Gastroesophageal sphincter (tissue), 4 donors: ENCODE results near the gene DENR. TPM values are rescaled to one million over a fixed set of nuclear protein-coding genes. Genes with fewer than 3 reads are reported as not detected.

Experiments
- ATAC-seq: fragments of 150-250 bp; one replicate; pipeline ENCODE4 v1.9.1; 2016; ENCODE audit warnings: mild to moderate bottlenecking, moderate library complexity
- H3K27ac ChIP-seq, 4 donors: fragments of 200-600 bp; sonication (generic) in 3 of 4; 1 replicate in 3 of 4; 2 replicates in 1 of 4; pipeline ENCODE4 v1.5.1; 2016 to 2019
- H3K27me3 ChIP-seq: fragments of 200-600 bp; sonication (generic); one replicate; pipeline ENCODE4 v1.5.1; 2019
- H3K36me3 ChIP-seq, 2 donors: fragments of 200-600 bp; sonication (generic); one replicate each; pipeline ENCODE4 v1.5.1; 2019; ENCODE audit warnings: control low read depth in 1 of 2
- H3K4me1 ChIP-seq, 3 donors: fragments of 200-600 bp; sonication (generic); 1 replicate in 2 of 3; 2 replicates in 1 of 3; pipeline ENCODE4 v1.5.1; 2016 to 2019; ENCODE audit warnings: control low read depth in 2 of 3
- H3K4me3 ChIP-seq, 2 donors: fragments of 200-600 bp; sonication (generic); one replicate each; pipeline ENCODE4 v1.5.1; 2019; ENCODE audit warnings: mild to moderate bottlenecking in 1 of 2, moderate library complexity in 1 of 2
- H3K9me3 ChIP-seq, 3 donors: fragments of 200-600 bp; sonication (generic); one replicate each; pipeline ENCODE4 v1.5.1; 2017 to 2019; ENCODE audit warnings: control low read depth in 2 of 3
- CTCF ChIP-seq, 4 experiments: fragments of 200-600 bp in 2 of 4; fragments of 450-650 bp in 2 of 4; sonication (generic) in 1 of 4; IDR thresholded peaks; one replicate each; pipeline ENCODE4 v1.5.1; 2017 to 2019; ENCODE audit warnings: antibody characterized with exemption in 4 of 4, mild to moderate bottlenecking in 2 of 4, moderate library complexity in 2 of 4
- EP300 ChIP-seq: sonication (generic); formaldehyde crosslinking; IDR thresholded peaks from one replicate; pipeline ENCODE4 v1.6.1; 2017; ENCODE audit warnings: antibody characterized with exemption, mild to moderate bottlenecking
- POLR2A ChIP-seq, 2 donors: fragments of 450-650 bp; IDR thresholded peaks; one replicate each; pipeline ENCODE4 v1.6.1; 2017; ENCODE audit warnings: antibody characterized with exemption in 2 of 2, mild to moderate bottlenecking in 2 of 2, moderate library complexity in 1 of 2
- POLR2AphosphoS5 ChIP-seq: sonication (generic); formaldehyde crosslinking; IDR thresholded peaks from one replicate; pipeline ENCODE4 v1.6.1; 2017; ENCODE audit warnings: antibody characterized with exemption
- WGBS, 2 donors: methylation state at CpG; one replicate each; pipeline ENCODE4 v1.1.5; 2018; ENCODE audit warnings: low coverage in 1 of 2; 5-methylcytosine and 5-hydroxymethylcytosine counted together
- small RNA-seq, 4 donors: library from RNA; depleted of rRNA; stranded (forward); fragments of <200 nt; gene quantifications; one replicate each; pipeline ENCODE3, GENCODE V24; 2016
- total RNA-seq, 4 donors: library from RNA; depleted of rRNA; stranded (reverse); fragments of >200 nt; gene quantifications; one replicate each; pipeline ENCODE4 v1.1.0, GENCODE V29; 2016

Gene DENR
- total RNA-seq, 4 donors from 2014 or later, result 22.9 to 31.5 (median 23.9) TPM

DNA sequence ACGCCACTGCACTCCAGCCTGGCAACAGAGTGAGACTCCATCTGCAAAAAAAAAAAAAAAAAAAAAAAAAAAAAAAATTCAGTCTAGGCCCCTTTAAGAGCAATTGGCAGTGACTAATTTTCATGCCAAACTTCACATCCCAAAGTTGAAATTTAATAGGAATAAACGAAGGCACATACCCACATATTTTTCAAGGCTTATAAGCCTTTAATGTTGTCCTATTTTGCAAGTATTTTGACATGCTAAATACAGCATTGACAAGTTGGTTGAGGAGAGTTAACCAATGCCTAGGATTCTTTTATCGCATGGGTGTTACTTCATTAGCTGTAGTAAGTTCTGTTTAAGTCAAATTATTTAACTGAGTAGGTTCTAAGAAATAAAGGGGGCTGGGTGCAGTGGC lies 59.2 kb downstream of the DENR start:
- Histone ChIP-seq H3K9me3 (no peaks in the 10 kb centered on the region), H3K27ac (no peak overlapping the region), H3K4me1 (no peaks in the 10 kb centered on the region), H3K36me3 (no peaks in the 10 kb centered on the region), H3K4me3 (no peak overlapping the region), H3K27me3 (no peaks in the 10 kb centered on the region)
- no peak for TF ChIP-seq POLR2AphosphoS5
- WGBS, 2 donors, result 55 to 60% methylated on average over 2 to 3 of the region's 3 CpGs
- no peak for ATAC-seq

- Histone ChIP-seq H3K27me3 (no peaks in the 10 kb centered on the region), H3K27ac (no peak overlapping the region), H3K4me1 (no peaks in the 10 kb centered on the region), H3K9me3 (no peaks in the 10 kb centered on the region), H3K36me3 (no peaks in the 10 kb centered on the region), H3K4me3 (no peak overlapping the region)
- ATAC-seq, result no peak
- TF ChIP-seq POLR2A (IDR thresholded peaks at IDR 0.05) (no peak), POLR2AphosphoS5 (no peak)
- 61 to 80% methylated on average over 5 to 10 of the region's 10 CpGs for WGBS, 2 donors
Observed at GRCh38 chr12:122813310-122813713, 60.7 kb downstream of the DENR start.

DNA sequence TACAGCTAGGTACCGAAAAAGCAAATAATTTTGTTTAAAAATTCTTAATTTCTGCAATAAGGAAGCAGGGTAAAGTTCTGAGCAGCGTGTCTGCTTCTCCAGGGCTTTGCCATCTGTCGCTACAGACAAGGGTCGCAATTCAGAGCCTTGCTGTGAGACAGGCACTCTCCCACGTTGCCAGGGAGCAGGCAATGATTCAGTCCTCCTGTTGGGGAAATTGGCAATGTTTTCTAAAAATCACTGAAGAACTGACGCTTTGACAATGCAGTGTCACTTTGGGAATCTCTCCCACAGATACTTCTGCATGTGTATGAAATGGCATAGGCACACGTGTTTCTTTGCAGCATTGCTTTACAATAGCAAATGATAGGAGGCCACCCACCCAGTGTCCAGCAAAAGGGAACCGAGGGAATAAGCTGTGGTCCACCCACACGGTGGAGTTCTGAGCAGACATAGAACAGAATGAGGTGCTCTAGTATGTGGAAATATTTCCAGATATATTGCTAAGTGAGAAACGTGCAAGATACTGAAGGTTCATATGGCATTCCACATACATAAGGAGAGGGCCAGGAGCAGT lies 66.7 kb downstream of the DENR start:
- no peak overlapping the region for H3K4me3 ChIP-seq
- H3K4me1 ChIP-seq, result no peaks in the 10 kb centered on the region
- TF ChIP-seq POLR2AphosphoS5, result no peak
- no peak for TF ChIP-seq EP300
- TF ChIP-seq CTCF (IDR thresholded peaks at IDR 0.05), result no peak
- no peak for TF ChIP-seq POLR2A (IDR thresholded peaks at IDR 0.05)
- ATAC-seq, result no peak
- H3K27ac ChIP-seq, result no peak overlapping the region
- H3K9me3 ChIP-seq, result no peaks in the 10 kb centered on the region
- WGBS, 2 donors, result 53 to 64% methylated on average over 8 to 10 of the region's 10 CpGs
- H3K36me3 ChIP-seq, result no peaks in the 10 kb centered on the region
- H3K27me3 ChIP-seq, result no peaks in the 10 kb centered on the region

DNA sequence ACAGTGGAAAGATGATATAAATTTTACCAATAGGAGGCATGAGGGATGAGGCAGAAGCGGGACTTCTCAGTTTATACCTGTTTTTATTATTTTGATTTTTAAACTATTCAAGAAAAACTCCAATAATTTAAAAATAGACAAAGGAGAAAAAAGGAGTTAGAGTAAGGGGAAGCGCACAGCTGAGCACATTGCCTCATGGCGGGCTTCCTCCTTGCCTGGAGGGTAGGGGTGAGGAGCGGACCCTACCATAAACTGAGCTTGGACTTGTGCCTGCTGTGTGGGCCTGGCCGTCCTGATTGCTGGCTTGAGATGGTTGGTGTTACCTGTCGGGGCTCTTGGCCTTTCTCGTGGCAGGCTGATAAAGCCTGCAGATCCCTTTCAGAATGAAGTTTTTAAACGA lies 67.5 kb downstream of the DENR start:
- no peak for TF ChIP-seq POLR2A (IDR thresholded peaks at IDR 0.05)
- no peak for TF ChIP-seq CTCF (IDR thresholded peaks at IDR 0.05)
- no peak for TF ChIP-seq EP300
- no peak for TF ChIP-seq POLR2AphosphoS5
- Histone ChIP-seq H3K36me3 (no peaks in the 10 kb centered on the region), H3K9me3 (no peaks in the 10 kb centered on the region), H3K27me3 (no peaks in the 10 kb centered on the region), H3K27ac (no peak overlapping the region), H3K4me1 (no peaks in the 10 kb centered on the region), H3K4me3 (no peak overlapping the region)
- WGBS, 2 donors, result 84 to 94% methylated on average over 2 to 8 of the region's 8 CpGs
- ATAC-seq, result no peak

Small RNA genes within 50 kb of the gene (small RNA-seq; reads per million reads assigned to genes)
- 0 reads per million in 4 donors for gene AC026333.2
- gene RF00019, result 0 reads per million in 4 donors

Other genes with a start within 250 kb of the DENR start
- 100 to 1,000 TPM in 1 of 4 donors, 10 to 100 TPM in 3; 37.4 to 102 (median 72.0) TPM for gene RSRC2, start 225.9 kb upstream of the DENR start, total RNA-seq
- 10 to 100 TPM in 2 of 4 donors, 1 to 10 TPM in 2; 3.5 to 15.9 (median 10.4) TPM for gene KNTC1, start 225.6 kb upstream of the DENR start, total RNA-seq
- gene HCAR2, start 49.5 kb upstream of the DENR start, total RNA-seq, result 1 to 10 TPM in 1 of 4 donors, under 1 TPM in 1, not detected in 2; 0.54 to 3.4 TPM
- not detected for gene HCAR3, start 36.0 kb upstream of the DENR start, total RNA-seq
- gene HCAR1, start 22.0 kb upstream of the DENR start, total RNA-seq, result under 1 TPM in 3 of 4 donors, not detected in 1; 0.08 to 0.27 (median 0.16) TPM
- 1 to 10 TPM in 1 of 4 donors, under 1 TPM in 3; 0.23 to 1.2 (median 0.61) TPM for gene CCDC62, start 21.7 kb downstream of the DENR start, total RNA-seq
- gene HIP1R, start 82.6 kb downstream of the DENR start, total RNA-seq, result 10 to 100 TPM; 10.2 to 32.5 (median 23.9) TPM
- gene VPS37B, start 143.3 kb downstream of the DENR start, total RNA-seq, result 10 to 100 TPM; 23.4 to 47.4 (median 29.3) TPM
- 1 to 10 TPM; 2.3 to 8.4 (median 3.5) TPM for gene ABCB9, start 213.6 kb downstream of the DENR start, total RNA-seq
- gene OGFOD2, start 222.4 kb downstream of the DENR start, total RNA-seq, result 10 to 100 TPM in 1 of 4 donors, 1 to 10 TPM in 3; 7.3 to 10.7 (median 8.3) TPM
- gene ARL6IP4, start 227.9 kb downstream of the DENR start, total RNA-seq, result 100 to 1,000 TPM; 251 to 343 (median 302) TPM